GM19351 (cell line): ENCODE results near the gene BORA.
"Not testable (repeated sequence)": the region's sequence is repeated elsewhere in the genome, so short reads cannot be mapped to it uniquely, and the experiment has no call there.

Experiments used
- ATAC-seq: cut with Tn5 transposase; IDR thresholded peaks from one replicate; pipeline ENCODE4 v1.9.1; 2021; ENCODE audit warnings: mild to moderate bottlenecking, moderate library complexity; ENCODE audit not compliant: unreplicated experiment

The BORA gene

DNA sequence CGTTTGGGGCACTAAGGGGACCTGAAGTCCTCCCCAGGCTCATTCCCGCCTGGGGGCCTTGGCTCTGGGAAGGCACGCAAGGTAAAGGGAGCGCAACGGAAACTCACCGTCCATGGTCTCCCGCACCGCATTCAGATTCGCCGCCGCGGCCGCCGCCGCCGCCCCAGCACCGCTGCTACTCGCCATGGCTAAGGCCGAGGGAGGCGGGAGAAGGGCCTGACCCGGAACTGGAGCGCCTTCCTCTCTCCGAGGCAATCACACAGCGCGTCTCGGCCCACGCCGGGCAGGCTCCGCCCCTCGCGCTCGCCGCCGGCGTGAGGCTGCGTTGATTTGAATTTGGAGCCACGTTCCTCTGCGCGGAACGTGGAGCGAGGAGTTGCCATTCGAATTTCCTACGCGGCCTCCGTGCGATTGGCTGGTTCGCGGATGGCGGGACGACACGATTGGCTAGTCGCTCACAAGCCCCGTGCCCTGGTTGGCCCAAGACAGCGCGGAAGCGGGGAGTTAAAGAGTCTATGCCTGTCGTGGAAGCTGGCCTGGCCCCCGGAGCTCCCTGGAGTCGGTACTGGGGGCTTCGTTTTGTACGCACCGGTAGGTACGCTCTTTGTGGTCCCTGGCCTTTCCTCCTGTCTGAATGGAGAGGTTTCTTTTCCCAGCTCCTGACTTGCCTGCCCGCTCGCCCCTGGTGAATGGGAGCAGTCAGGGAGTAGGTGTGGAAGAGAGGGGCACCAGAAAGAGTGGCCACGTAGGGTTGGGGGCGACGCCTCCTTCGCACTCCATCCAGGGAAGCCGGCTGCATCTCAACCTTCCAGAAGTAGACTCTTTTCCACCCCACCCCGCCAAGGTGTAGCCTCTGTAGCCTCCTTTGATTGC lies at the start of gene BORA, which contains the start of gene MZT1:
Gene BORA, plus strand, starts transcription at position 507 of the 873 bp plus-strand sequence. CDS start 1,018 bp downstream, outside the sequence.
Gene MZT1, minus strand, starts transcription at position 213 of the 873 bp plus-strand sequence. Its CDS starts 27 bp downstream, at position 186.
- ATAC-seq = peak; percentile 90

DNA sequence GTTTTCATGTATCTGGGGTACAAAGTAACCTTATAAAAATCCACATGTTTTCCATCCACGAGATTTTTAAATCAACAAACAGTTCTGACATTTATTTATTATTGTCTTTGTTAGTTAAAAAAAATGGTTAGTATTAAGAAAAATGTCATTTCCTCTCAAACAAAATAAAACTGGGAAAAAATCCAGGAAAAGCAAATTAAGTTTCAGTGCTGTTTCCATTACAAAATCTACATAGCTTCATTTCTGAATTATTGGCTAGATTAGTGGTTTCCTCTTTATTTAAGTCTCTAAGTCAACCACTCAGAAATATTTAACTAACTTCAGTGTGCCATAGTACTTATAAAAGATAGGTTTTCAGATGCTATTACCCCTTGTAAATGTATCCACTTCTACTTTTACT lies 49.4 kb upstream of the BORA start:
- no peak for ATAC-seq

DNA sequence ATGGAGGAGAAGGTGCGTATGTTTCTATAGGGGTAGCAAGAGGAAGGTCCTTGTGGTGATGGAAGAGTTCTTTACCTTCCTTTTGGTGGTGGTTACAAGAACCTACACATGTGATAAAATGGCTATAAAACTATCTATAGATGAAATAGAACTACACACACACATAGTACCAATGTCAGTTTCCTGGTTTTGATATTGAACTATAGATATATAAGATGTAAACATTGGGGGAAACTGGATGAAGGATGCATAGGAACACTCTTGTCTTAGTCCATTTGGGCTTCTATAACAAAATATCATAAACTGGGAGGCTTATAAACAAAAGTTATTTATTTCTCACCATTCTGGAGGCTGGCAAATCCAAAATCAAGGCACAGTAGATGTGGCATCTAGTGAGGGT lies 47.4 kb upstream of the BORA start:
- no peak for ATAC-seq

DNA sequence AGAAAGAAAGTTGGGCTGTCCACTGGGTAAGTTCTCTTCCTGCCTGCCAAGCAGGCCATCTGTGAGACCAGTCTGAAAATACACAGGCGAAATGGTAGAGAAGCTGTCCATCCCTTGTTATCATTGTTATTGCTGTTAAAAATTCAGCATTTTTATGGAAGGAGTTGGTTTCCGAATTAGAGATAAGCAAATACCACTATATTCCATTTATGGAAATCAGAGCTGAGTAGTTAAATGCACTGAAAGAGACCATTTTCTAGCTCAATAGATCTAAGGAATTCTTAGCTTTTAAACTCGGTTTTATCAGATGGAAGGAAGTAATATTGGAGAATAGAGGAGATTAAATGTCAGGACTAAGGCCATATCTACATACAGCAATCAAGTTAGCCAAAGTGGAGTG lies 41.0 kb upstream of the BORA start:
- ATAC-seq = no peak

DNA sequence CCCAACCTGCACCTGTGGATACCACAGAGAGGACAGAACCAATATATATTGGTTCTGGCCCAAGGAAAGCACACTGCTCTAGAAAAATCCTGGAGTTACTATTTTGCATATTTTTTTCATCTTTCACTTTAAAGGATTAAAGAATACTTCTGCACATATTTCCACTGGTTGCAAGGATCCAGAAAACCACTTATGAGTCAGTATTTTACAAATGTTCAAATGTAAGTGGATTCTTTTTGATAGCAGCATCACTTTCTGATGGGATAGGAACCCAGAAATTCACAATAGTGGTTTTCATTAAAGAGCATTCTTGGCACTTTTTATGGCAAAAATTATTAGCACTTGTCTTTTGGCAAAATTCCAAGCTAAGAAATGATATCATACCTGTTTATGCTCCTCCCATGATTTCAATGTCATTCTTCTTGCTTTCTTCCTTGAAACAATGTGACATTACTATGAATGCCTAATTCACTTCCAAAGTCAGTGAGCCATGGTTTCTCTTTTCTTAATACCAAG lies 38.5 kb upstream of the BORA start:
- ATAC-seq = no peak

DNA sequence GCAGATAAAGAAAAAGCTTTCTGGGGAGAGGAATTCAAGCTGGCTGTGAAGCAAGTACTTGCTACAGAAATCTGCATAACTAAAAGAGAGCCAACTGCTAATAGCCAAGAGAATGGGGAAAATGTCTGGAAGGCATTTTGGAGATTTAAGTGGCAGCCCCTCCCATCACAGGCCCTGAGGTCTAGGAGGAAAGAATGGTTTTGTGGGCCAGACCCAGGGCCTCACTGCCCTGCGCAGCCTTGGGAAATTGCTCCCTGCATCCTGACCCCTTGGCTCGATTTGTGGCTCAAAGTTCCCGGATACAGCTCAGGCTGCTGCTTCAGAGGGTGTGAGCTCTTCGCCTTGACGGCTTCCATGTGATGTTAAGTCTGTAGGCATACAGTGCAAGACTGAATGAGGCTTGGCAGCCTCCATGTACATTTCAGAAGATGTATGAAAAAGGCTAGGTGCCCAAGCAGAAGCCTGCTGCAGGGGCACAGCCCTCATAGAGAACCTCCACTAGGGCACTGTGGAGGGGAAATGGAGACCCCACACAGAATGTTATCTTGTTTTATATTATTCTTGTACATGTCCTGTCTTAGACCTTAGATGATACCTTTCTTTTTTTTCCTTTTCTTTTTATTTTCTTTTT lies 34.7 kb upstream of the BORA start:
- ATAC-seq = no peak

DNA sequence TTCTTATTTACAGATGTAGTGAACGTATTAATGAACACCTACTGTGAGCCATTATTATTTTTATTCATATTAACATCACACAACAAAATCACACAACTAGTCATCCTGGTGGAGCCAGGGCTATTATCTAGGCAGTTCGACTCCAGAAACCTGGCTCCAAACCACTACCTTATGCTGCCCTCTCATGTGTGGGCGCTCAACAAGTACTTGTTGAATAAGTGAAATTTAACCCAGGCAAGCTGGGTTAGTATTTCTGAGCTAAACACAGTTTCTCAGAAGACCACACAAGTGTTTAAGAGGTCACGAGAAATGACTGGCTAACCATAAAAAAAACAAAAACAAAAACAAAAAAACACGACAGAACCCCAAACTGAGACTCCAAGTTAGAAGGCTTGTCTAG lies 33.9 kb upstream of the BORA start:
- no peak for ATAC-seq

DNA sequence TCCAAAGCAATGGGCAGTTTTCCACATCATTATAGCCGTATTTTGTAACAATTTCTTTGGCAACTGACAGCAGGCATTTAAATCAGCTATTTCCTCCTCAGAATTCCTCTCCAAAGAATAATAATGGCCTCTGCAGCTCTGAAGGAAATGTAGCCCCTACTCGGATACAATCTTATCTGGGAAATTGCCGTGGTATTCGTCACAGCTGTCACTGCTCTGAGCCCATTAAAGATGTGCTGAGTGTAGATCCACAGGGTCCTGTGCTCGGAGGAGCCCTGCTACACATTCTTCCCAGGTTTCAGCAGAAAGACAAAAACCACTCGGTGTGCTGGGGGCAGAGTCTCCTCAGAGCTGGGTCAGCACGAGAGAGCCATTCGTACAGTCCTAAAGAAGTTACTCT lies 33.4 kb upstream of the BORA start:
- ATAC-seq = no peak

DNA sequence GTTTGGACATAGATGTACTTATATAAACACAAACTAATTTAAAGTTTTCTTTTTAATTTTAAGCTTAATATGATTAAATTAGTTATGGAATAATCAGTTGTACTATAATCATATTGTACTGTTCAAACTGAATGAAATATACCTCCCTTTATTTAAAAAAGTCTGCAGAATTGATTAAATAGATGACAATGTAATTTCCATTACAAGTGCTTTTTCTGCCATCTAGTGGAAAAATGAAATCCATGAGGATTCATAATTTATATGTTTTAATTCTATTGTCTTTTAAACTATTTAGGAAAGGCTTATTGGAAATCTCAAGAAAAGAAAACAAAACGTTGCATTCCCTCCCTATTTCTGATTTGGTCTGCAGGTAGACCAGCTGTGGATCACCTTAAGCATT lies 31.1 kb upstream of the BORA start:
- ATAC-seq = no peak

DNA sequence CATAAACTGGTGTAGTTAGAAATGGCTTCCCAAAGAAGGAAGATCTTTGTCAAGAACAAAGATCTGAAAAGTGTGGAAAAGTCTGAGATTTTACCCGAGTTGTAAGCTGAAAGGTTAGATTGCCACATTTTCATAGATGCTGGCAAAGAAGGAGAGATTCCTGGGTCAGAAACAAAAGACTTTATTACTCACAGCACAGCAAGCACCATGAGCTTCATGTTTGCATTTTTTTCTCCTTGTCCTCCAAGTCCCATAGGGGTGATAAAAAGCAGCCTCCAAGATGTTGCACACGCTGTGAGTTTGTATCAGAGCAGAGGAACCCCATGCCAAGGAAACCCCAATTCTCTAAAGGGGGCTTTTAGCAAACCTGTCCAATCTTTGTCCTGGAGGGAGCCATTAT lies 29.6 kb upstream of the BORA start:
- no peak for ATAC-seq

DNA sequence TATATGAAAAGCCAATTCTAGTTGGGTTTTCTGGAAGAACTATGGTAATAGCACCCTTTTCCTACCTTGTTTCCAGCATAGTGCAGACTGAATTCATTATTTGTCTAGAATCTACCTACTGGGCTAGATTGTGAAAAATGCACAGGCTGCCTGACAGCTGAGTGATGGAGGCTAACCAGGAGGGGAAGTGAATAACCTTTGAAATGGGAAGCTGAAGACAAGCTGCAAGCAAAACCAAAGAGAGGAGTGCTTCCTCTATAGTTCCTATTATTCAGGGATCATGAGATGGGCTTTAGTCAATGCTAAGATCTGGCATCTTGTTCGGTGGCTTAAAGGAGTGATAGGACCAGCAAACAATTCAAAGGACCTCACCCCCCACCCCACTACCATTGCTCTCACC lies 27.2 kb upstream of the BORA start:
- ATAC-seq = no peak

DNA sequence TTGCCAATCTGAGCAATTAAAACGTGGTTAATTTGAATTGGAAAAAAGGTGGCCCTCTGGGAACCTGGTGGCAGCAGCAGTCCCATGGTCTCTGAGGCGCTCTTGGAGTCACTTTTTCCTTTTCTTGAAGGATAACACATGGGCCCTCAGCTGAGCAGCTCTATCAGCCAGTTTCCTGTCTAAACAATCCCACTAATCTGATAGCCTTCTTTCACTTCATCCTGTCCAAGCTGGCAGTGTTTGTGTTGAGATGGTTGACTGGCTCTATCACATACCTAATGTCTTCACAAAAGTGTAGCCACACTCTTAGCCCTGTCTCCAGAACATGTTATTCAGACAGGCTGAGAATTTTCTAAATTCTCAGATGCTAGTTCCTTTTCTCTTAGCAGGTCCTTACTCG lies 10.9 kb upstream of the BORA start:
- ATAC-seq = no peak

DNA sequence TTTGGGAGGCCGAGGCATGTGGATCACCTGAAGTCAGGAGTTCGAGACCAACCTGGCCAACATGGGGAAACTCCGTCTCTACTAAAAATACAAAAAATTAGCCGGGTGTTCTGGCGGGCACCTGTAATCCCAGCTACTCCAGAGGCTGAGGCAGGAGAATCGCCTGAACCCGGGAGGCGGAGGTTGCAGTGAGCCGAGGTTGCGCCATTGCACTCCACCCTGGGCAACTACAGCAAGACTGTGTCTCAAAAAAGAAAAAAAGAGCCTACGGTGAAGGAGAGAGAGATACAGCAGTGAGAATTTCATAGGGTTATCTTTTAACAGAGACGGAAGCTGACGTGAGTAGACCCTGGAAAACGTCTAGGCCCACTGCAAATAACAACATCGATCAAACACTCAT lies 1.5 kb upstream of the BORA start:
- ATAC-seq = not testable (repeated sequence)

DNA sequence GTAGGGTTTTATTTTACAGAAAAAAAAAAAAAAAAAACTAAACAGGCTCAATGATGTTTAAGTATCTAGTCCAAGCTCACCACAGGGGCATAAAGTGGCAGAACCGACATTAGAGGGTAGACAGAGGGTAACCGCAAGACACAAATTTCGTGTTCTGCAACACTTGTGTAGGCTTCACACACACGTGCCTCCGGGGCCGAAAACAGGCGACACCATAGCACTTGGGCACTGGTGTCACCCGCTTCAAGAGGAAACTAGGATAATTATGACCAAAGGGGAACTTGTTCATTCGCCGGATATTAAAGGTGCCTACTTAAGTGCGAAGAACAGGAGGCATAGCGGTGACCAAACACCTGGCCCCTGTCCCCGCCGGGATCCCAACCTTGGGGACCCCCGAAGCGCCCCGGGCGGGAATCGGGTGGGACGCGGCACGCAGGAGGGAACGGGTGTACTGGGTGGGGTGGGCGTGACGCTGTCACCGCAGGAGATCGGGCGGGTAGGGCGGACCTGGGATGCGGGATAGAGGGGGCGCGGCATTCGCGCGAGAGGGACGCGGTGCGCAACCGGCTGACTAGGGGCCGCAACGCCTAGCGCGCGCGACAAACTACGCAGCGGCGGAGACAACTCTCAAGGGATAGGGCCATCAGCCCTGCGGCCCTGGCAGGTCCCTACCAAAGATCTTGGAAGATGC lies 852 bp upstream of the BORA start:
- ATAC-seq = peak; percentile 23

DNA sequence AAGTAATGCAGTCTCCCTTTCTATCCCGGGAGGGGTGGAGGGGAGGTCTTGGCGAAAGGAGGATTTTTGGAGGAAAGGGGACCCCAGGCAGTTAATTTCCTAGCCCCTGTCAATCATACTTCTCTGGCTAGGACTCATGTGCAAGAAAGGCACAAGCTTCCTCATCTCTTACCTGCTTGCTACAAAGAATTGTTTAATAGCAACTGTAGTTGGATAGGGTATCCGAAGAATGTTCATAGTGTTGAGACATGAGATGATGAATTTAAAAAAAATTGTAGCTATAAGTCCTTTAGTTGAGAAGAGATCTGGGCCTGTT lies 525 bp downstream of the BORA start:
- no peak for ATAC-seq

DNA sequence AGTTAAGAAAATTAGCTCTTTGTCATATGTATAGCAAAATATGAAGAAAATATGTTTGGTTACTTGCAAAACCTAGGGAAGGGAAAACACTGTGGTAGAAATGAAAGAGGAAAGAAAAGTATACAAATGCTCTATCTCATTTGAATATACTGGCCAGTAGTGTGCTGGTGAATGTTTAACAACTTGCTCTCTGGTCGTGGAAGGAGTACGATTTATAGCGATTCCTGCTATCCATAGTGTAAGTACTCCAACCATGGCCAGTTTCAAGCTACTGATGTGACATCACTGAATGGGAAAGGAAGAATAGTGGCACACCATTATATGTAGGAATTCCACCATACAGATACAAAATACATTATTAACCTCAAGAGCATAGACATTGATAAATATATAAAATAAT lies 9.3 kb downstream of the BORA start:
- ATAC-seq = no peak

DNA sequence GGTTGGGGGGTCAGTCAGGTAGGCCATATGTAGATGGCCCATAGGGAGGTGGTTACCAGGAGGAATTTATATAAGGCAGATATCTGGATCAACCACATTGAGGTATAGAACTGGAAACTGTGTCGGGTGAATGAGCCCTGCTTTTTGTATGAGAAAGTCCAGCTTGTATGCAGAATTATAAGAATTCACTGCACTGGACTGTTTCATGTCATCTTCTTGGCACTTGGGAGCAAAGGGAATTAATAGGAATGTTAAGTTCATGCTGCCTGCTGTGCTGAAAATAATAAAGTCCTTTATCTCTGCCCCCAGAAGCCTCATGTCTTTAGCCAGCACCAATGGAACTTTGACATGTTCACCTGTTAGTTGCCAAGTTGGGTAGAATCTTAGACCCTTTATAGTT lies 12.3 kb downstream of the BORA start:
- ATAC-seq = no peak

DNA sequence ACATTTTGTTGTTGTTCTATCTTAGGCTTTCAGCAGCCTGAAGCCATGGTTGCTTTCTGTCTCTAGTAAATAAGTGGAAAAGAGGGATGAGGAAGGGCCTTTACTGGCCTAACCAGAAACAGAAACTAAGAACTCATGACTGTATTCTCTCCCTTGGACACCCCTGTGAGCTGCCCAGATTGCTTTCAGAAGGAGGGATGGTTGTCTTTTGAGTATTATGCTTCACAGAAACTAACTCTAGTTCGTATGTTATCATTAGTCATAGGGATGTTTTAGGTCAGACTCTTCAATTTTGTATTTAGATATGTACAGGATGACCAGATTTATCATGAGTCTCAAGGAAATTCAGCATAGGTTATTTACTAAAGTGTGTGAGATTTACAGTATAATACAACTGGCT lies 17.5 kb downstream of the BORA start:
- no peak for ATAC-seq

DNA sequence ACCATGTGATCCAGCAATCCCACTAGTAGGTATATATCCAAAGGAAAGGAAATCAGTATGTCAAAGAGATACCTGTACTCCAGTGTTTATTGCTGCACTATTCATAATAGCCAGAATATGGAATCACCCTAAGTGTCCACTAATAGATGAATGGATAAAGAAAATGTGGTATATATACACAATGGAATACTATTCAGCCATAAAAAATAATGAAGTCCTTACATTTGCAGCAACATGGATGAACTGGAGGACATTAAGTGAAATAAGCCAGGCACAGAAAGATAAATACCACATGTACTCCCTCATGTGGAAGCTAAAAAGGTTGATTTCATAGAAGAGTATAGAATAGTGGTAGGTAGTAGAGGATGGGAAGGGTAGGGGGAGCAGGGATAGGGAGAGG lies 23.5 kb downstream of the BORA start:
- ATAC-seq = no peak

DNA sequence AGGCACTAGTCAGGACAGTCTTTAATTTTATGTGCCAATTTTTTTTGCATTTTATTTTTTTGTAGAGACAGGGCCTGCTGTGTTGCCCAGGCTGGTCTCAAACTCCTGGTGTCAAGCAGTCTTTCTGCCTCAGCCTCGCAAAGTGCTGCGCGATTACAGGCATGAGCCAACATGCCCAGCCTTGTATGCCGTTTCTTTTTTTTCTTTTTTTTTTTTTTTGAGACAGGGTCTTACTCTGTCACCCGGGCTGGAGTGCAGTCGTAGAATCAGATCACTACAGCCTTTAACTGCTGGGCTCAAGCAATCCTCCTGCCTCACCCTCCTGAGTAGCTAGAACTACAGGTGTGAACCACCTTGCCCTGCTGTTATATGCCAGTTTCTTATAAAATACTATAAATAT lies 26.4 kb downstream of the BORA start:
- no peak for ATAC-seq

DNA sequence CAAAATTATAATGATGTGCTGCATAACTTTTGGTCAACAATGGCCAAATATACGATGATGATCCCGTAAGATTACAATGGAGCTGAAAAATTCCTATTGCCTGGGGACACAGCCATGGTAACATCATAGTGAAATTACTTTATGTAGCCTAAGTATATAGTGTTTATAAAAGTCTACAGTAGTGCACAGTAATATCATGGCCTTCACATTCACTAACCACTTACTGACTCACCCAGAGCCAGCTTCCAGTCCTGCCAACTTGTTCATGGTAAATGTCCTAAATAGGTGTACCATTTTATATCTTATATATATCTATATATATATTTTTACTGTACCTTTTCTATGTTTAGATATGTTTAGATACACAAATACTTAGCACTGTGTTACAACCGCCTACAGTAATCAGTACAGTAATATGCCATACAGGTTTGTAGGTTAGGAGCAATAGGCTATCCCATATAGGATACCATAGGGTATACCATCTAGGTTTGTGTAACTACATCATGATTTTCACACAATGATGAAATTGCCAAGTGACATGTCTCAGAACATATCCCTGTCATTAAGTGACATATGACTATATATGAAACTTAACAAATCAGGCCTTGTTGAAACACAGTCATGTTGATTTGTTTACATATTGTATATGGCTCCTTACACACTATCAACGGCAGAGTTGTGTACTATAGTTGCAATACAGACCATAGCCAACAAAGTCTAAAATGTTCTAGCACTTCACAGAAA lies 30.2 kb downstream of the BORA start:
- no peak for ATAC-seq
